Measurements from ENCODE around the gene IFNLR1. TPM values are rescaled to one million over a fixed set of nuclear protein-coding genes. Genes with fewer than 3 reads are reported as not detected.

Gene IFNLR1
- total RNA-seq, 1 donor from 2014 or later, result 7.1 TPM

DNA sequence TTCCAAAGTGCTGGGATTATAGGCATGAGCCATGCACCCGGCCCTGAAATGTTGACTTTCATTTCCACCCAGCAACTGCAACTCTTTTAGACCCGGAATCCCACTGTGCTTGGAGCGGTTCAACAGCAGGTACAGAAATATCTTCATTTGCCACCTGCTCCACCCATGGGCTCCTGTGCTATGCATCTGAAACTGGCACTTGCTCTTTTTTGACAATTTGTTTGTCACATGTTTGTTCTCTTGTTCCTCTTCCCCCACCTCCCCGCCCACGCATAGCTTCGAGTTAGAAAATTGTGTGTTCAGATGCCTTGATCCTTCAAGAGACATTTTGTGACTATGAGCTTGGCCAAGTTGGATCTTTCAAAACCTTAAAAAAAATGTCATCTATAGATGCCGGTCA, 2.4 kb upstream of the IFNLR1 start:
- Mint-ChIP-seq H3K36me3 (no peaks in the 10 kb centered on the region), H3K27me3 (peaks cover 23% of the 10 kb centered on the region), H3K27ac (peak overlapping the region; percentile 55), H3K4me3 (peak overlapping the region; percentile 12), H3K9me3 (no peaks in the 10 kb centered on the region), H3K4me1 (ENCODE audit: unreplicated experiment) (peaks cover 20% of the 10 kb centered on the region)
- no peak for DNase-seq (ENCODE audit: extremely low spot score, unreplicated experiment)
- TF ChIP-seq, protein P1, sequence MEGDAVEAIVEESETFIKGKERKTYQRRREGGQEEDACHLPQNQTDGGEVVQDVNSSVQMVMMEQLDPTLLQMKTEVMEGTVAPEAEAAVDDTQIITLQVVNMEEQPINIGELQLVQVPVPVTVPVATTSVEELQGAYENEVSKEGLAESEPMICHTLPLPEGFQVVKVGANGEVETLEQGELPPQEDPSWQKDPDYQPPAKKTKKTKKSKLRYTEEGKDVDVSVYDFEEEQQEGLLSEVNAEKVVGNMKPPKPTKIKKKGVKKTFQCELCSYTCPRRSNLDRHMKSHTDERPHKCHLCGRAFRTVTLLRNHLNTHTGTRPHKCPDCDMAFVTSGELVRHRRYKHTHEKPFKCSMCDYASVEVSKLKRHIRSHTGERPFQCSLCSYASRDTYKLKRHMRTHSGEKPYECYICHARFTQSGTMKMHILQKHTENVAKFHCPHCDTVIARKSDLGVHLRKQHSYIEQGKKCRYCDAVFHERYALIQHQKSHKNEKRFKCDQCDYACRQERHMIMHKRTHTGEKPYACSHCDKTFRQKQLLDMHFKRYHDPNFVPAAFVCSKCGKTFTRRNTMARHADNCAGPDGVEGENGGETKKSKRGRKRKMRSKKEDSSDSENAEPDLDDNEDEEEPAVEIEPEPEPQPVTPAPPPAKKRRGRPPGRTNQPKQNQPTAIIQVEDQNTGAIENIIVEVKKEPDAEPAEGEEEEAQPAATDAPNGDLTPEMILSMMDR (conservative IDR thresholded peaks at IDR 0.05), result no peak

DNA sequence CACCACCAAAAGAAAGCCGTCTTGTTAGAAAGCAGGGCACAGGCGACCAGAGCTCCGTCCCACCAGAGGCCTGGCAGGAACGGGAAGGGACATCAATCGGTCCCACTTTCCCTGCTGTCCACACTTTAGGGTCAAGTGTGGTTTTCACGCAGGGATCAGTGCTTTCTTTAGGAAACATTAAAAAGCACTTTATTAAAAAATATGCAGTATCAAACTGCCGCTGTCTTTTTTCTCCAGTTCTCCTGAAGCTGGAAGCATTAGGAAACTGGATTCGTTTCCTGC, 437 bp downstream of the IFNLR1 start:
- DNase-seq (ENCODE audit: extremely low spot score, unreplicated experiment), result no peak
- Mint-ChIP-seq H3K4me1 (ENCODE audit: unreplicated experiment) (peaks cover 15% of the 10 kb centered on the region), H3K9me3 (no peaks in the 10 kb centered on the region), H3K27ac (peak overlapping the region; percentile 94), H3K27me3 (peaks cover 23% of the 10 kb centered on the region), H3K36me3 (no peaks in the 10 kb centered on the region), H3K4me3 (peak overlapping the region; percentile 92)
- TF ChIP-seq, protein P1 (conservative IDR thresholded peaks at IDR 0.05), result no peak

DNA sequence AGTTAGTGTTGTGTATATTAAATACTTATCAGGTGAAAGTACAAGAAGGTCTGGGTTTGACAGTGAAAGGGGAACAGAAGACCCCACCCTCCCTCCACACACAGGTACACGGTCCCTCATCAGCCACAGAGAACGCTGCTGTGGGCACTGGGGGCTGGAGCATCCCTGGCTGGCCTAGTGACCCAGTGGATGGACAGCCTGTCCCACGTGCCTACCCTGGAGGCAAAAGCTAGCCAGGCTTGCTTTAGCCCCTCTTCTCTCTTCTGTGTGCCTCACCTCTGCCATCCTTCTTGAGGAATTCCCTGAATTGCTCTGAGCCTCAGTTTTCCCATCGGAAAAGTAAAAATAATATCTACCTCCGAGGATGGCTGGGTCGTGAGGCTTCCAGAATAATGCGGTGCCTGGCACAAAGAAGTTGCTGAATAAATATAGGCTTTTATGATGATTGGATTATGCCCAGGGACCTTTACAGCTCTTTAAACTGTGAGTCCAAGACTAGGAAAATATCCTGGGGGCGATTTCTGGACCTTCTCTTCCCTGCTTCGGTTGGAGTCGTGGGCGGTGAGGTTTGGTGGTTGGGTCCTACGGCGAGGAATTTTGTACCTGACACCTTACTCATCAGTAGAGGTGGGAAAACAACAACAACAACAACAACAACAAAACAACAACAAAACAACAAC, 918 bp downstream of the IFNLR1 start:
- Mint-ChIP-seq H3K4me1 (ENCODE audit: unreplicated experiment) (peaks cover 15% of the 10 kb centered on the region), H3K27ac (peak overlapping the region; percentile 94), H3K36me3 (no peaks in the 10 kb centered on the region), H3K4me3 (peak overlapping the region; percentile 92), H3K27me3 (peaks cover 22% of the 10 kb centered on the region), H3K9me3 (no peaks in the 10 kb centered on the region)
- DNase-seq (ENCODE audit: extremely low spot score, unreplicated experiment), result no peak
- TF ChIP-seq, protein P1 (conservative IDR thresholded peaks at IDR 0.05), result no peak

DNA sequence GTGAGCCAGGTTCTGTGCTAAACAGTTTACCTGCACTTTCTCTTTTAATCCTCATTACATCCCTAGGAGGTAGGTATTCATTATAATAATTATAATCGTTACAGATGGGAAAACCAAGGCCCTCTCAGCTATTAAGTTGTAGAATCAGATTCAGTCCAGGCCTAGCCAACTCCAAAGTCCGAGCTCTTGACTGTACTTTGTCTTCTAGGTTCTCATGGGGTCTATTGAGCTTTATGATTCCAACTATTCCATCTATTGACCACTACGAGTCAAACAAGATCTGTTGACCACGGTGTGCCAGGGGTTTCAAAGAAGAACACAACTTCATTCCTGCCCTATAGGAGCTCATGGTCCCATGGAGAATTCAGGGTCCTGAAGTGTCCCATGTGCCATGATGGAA, 2.0 kb downstream of the IFNLR1 start:
- H3K27ac Mint-ChIP-seq, result no peak overlapping the region
- no peak overlapping the region for H3K4me3 Mint-ChIP-seq
- peaks cover 20% of the 10 kb centered on the region for H3K27me3 Mint-ChIP-seq
- TF ChIP-seq, protein P1 (conservative IDR thresholded peaks at IDR 0.05), result no peak
- no peak for DNase-seq (ENCODE audit: extremely low spot score, unreplicated experiment)
- no peaks in the 10 kb centered on the region for H3K36me3 Mint-ChIP-seq
- peaks cover 11% of the 10 kb centered on the region for H3K4me1 Mint-ChIP-seq (ENCODE audit: unreplicated experiment)
- no peaks in the 10 kb centered on the region for H3K9me3 Mint-ChIP-seq

DNA sequence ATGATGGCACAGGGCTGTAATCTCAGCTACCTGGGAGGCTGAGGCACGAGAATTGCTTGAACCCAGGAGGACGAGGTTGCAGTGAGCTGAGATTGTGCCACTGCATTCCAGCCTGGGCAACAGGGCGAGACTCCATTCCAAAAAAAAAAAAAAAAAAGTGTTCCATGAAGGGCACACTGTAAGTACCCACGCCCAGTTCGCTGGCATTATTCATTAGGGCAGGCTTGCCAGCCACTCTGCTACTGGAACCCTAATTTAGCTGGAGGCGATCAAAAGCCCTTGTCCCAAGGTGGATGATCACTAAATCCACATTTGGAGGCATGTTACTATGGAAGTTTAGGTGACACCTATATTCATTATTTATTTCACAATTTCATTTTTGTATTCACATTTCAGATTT, 5.0 kb downstream of the IFNLR1 start:
- H3K4me3 Mint-ChIP-seq, result no peak overlapping the region
- H3K9me3 Mint-ChIP-seq, result no peaks in the 10 kb centered on the region
- no peak overlapping the region for H3K27ac Mint-ChIP-seq

More for the DNA sequence above, 5.0 kb downstream of the IFNLR1 start:
- H3K27me3 Mint-ChIP-seq, result peaks cover 4% of the 10 kb centered on the region
- TF ChIP-seq, protein P1 (conservative IDR thresholded peaks at IDR 0.05), result no peak
- peaks cover 4% of the 10 kb centered on the region for H3K4me1 Mint-ChIP-seq (ENCODE audit: unreplicated experiment)
- DNase-seq (ENCODE audit: extremely low spot score, unreplicated experiment), result no peak
- H3K36me3 Mint-ChIP-seq, result no peaks in the 10 kb centered on the region

Measured in type B pancreatic cell (in vitro differentiated cells).